HUDEP-2 (cell line): ENCODE results near the gene RNF111.

ENCODE experiments used
- DNase-seq, 76 experiments: peaks; one replicate each; lab custom pipeline; 2025; ENCODE audit not compliant: unreplicated experiment in 76 of 76; lab: John Stamatoyannopoulos, UW

RNF111 gene

GRCh38 chr15:58987491-58988005 lies at the start of gene RNF111:
Gene RNF111 (plus strand): TSS chr15:58987663. CDS start chr15:59030823, 43,160 bp downstream.
- DNase-seq = peak in 74 of 76 experiments; percentile 40 to 93 (median 83)

GRCh38 chr15:58947179-58947578 lies 40.3 kb upstream of the RNF111 start:
- no peak for DNase-seq

- no peak for DNase-seq
Measured at GRCh38 chr15:58951388-58952007, 36.0 kb upstream of the RNF111 start.

GRCh38 chr15:58952751-58953150 lies 34.7 kb upstream of the RNF111 start:
- no peak for DNase-seq

- peak in 61 of 76 experiments; percentile 3 to 75 (median 32) for DNase-seq
Measured at GRCh38 chr15:58957101-58957973, 30.1 kb upstream of the RNF111 start.

GRCh38 chr15:58958811-58959210 lies 28.7 kb upstream of the RNF111 start:
- no peak for DNase-seq

- no peak for DNase-seq
Measured at GRCh38 chr15:58962136-58962535, 25.3 kb upstream of the RNF111 start.

- DNase-seq = no peak
Measured at GRCh38 chr15:58962662-58963565, 24.5 kb upstream of the RNF111 start.

- no peak for DNase-seq
Measured at GRCh38 chr15:58966698-58967097, 20.8 kb upstream of the RNF111 start.

GRCh38 chr15:58967479-58967878 lies 20.0 kb upstream of the RNF111 start:
- no peak for DNase-seq

GRCh38 chr15:58977887-58978286 lies 9.6 kb upstream of the RNF111 start:
- DNase-seq = no peak

GRCh38 chr15:58980351-58980939 lies 7.0 kb upstream of the RNF111 start:
- peak in 13 of 76 experiments; percentile 0 to 41 (median 15) for DNase-seq

- DNase-seq = no peak
Measured at GRCh38 chr15:58981808-58982475, 5.5 kb upstream of the RNF111 start.

- DNase-seq = no peak
Measured at GRCh38 chr15:58983261-58983660, 4.2 kb upstream of the RNF111 start.

GRCh38 chr15:58985443-58985842 lies 2.0 kb upstream of the RNF111 start:
- no peak for DNase-seq

GRCh38 chr15:58987036-58987435 lies 427 bp upstream of the RNF111 start:
- peak in 1 of 76 experiments; percentile 45 for DNase-seq

GRCh38 chr15:58988006-58988785 lies 733 bp downstream of the RNF111 start:
- peak in 48 of 76 experiments; percentile 8 to 70 (median 42) for DNase-seq

GRCh38 chr15:58992181-58992580 lies 4.7 kb downstream of the RNF111 start:
- DNase-seq = peak in 64 of 76 experiments; percentile 2 to 80 (median 36)

GRCh38 chr15:58994906-58995453 lies 7.5 kb downstream of the RNF111 start:
- DNase-seq = no peak
